Measurements from ENCODE around the gene PIN4.

GRCh38 chrX:72133851-72134546 is 47.6 kb upstream of the PIN4 start:
- TF ChIP-seq, protein P1, sequence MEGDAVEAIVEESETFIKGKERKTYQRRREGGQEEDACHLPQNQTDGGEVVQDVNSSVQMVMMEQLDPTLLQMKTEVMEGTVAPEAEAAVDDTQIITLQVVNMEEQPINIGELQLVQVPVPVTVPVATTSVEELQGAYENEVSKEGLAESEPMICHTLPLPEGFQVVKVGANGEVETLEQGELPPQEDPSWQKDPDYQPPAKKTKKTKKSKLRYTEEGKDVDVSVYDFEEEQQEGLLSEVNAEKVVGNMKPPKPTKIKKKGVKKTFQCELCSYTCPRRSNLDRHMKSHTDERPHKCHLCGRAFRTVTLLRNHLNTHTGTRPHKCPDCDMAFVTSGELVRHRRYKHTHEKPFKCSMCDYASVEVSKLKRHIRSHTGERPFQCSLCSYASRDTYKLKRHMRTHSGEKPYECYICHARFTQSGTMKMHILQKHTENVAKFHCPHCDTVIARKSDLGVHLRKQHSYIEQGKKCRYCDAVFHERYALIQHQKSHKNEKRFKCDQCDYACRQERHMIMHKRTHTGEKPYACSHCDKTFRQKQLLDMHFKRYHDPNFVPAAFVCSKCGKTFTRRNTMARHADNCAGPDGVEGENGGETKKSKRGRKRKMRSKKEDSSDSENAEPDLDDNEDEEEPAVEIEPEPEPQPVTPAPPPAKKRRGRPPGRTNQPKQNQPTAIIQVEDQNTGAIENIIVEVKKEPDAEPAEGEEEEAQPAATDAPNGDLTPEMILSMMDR (IDR thresholded peaks at IDR 0.05), result no peak
- no peak for TF ChIP-seq RCOR1 (IDR thresholded peaks at IDR 0.05; ENCODE audit: low read length)
- no peak for TF ChIP-seq RAD21 (IDR thresholded peaks at IDR 0.05; ENCODE audit: low read length)
- no peak for TF ChIP-seq TAF1 (IDR thresholded peaks at IDR 0.05; ENCODE audit: borderline replicate concordance, low read depth, low read length)
- TF ChIP-seq SMC3 (IDR thresholded peaks at IDR 0.05; ENCODE audit: low read depth, low read length), result no peak
- TF ChIP-seq EP300 (IDR thresholded peaks at IDR 0.05; ENCODE audit: borderline replicate concordance in 1 of 2, low read depth in 1 of 2, low read length in 1 of 2), result no peak
- TF ChIP-seq TCF12 (IDR thresholded peaks at IDR 0.05), result no peak
- TF ChIP-seq GABPA (IDR thresholded peaks at IDR 0.05; ENCODE audit: low read depth), result no peak
- no peak for TF ChIP-seq NRF1 (IDR thresholded peaks at IDR 0.05; ENCODE audit: low read depth, low read length)
- no peak for TF ChIP-seq POLR2AphosphoS5 (IDR thresholded peaks at IDR 0.05; ENCODE audit: low read depth, low read length)
- TF ChIP-seq NFIC (IDR thresholded peaks at IDR 0.05; ENCODE audit: borderline replicate concordance), result no peak
- TF ChIP-seq, protein P2, sequence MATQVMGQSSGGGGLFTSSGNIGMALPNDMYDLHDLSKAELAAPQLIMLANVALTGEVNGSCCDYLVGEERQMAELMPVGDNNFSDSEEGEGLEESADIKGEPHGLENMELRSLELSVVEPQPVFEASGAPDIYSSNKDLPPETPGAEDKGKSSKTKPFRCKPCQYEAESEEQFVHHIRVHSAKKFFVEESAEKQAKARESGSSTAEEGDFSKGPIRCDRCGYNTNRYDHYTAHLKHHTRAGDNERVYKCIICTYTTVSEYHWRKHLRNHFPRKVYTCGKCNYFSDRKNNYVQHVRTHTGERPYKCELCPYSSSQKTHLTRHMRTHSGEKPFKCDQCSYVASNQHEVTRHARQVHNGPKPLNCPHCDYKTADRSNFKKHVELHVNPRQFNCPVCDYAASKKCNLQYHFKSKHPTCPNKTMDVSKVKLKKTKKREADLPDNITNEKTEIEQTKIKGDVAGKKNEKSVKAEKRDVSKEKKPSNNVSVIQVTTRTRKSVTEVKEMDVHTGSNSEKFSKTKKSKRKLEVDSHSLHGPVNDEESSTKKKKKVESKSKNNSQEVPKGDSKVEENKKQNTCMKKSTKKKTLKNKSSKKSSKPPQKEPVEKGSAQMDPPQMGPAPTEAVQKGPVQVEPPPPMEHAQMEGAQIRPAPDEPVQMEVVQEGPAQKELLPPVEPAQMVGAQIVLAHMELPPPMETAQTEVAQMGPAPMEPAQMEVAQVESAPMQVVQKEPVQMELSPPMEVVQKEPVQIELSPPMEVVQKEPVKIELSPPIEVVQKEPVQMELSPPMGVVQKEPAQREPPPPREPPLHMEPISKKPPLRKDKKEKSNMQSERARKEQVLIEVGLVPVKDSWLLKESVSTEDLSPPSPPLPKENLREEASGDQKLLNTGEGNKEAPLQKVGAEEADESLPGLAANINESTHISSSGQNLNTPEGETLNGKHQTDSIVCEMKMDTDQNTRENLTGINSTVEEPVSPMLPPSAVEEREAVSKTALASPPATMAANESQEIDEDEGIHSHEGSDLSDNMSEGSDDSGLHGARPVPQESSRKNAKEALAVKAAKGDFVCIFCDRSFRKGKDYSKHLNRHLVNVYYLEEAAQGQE (IDR thresholded peaks at IDR 0.05; ENCODE audit: low read depth, low read length), result no peak
